NCI-H748 (cell line): Measurements from ENCODE around the gene CSNK1A1.
"Not testable (repeated sequence)": the region's sequence is repeated elsewhere in the genome, so short reads cannot be mapped to it uniquely, and the experiment has no call there.

Experiments
- DNase-seq: peaks from one replicate; lab custom pipeline; 2025; ENCODE audit not compliant: unreplicated experiment; lab: John Stamatoyannopoulos, UW

CSNK1A1 gene

GRCh38 chr5:149551227-149552037 lies at the start of gene CSNK1A1:
CSNK1A1 (minus strand) TSS chr5:149551439; CDS start chr5:149550964, 475 bp downstream.
- DNase-seq, result peak; percentile 99

- no peak for DNase-seq
These were observed 49.7 kb upstream of the CSNK1A1 start for GRCh38 chr5:149600932-149601331.

GRCh38 chr5:149599375-149599774 lies 48.1 kb upstream of the CSNK1A1 start:
- DNase-seq, result no peak

- DNase-seq, result no peak
These were observed 47.7 kb upstream of the CSNK1A1 start for GRCh38 chr5:149598966-149599365.

GRCh38 chr5:149598234-149598633 lies 47.0 kb upstream of the CSNK1A1 start:
- not testable (repeated sequence) for DNase-seq

- no peak for DNase-seq
These were observed 46.4 kb upstream of the CSNK1A1 start for GRCh38 chr5:149597618-149598017.

GRCh38 chr5:149596712-149597111 lies 45.5 kb upstream of the CSNK1A1 start:
- no peak for DNase-seq

- not testable (repeated sequence) for DNase-seq
These were observed 43.9 kb upstream of the CSNK1A1 start for GRCh38 chr5:149595105-149595504.

GRCh38 chr5:149594206-149594895 lies 43.1 kb upstream of the CSNK1A1 start:
- DNase-seq, result no peak

- DNase-seq, result no peak
These were observed 42.1 kb upstream of the CSNK1A1 start for GRCh38 chr5:149593370-149593769.

- no peak for DNase-seq
These were observed 37.7 kb upstream of the CSNK1A1 start for GRCh38 chr5:149588936-149589335.

GRCh38 chr5:149586708-149587318 lies 35.6 kb upstream of the CSNK1A1 start:
- DNase-seq, result no peak

GRCh38 chr5:149585910-149586309 lies 34.7 kb upstream of the CSNK1A1 start:
- no peak for DNase-seq

- DNase-seq, result no peak
These were observed 32.9 kb upstream of the CSNK1A1 start for GRCh38 chr5:149584121-149584520.

GRCh38 chr5:149583394-149583793 lies 32.2 kb upstream of the CSNK1A1 start:
- peak; percentile 11 for DNase-seq

- DNase-seq, result peak; percentile 37
These were observed 30.9 kb upstream of the CSNK1A1 start for GRCh38 chr5:149581931-149582768.

- DNase-seq, result peak; percentile 77
These were observed 30.1 kb upstream of the CSNK1A1 start, which contains the start of gene ARHGEF37 for GRCh38 chr5:149581192-149581861. ARHGEF37 (plus strand) TSS chr5:149581498; CDS start chr5:149597770, 16,272 bp downstream.

GRCh38 chr5:149580808-149581191 lies 29.6 kb upstream of the CSNK1A1 start:
- DNase-seq, result no peak

GRCh38 chr5:149578896-149579295 lies 27.7 kb upstream of the CSNK1A1 start:
- DNase-seq, result no peak

GRCh38 chr5:149576021-149576420 lies 24.8 kb upstream of the CSNK1A1 start:
- no peak for DNase-seq
